Ascending aorta (tissue), 2 donors: Measurements from ENCODE around the gene JOSD1. TPM values are rescaled to one million over a fixed set of nuclear protein-coding genes. Genes with fewer than 3 reads are reported as not detected.

Source experiments
- DNase-seq, 2 donors: peaks; one replicate each; pipeline ENCODE4 v3.0.0-alpha.2; 2019; ENCODE audit warnings: low spot score in 2 of 2
- H3K27ac ChIP-seq, 2 donors: fragments of 200-600 bp; sonication (generic); one replicate each; pipeline ENCODE4 v1.5.1; 2016 to 2017; ENCODE audit warnings: mild to moderate bottlenecking in 1 of 2
- H3K27me3 ChIP-seq: fragments of 200-600 bp; sonication (generic); one replicate; pipeline ENCODE4 v1.5.1; 2017
- H3K36me3 ChIP-seq, 2 donors: fragments of 200-600 bp; sonication (generic); one replicate each; pipeline ENCODE4 v1.5.1; 2016
- H3K4me1 ChIP-seq, 2 donors: fragments of 200-600 bp; sonication (generic); one replicate each; pipeline ENCODE4 v1.5.1; 2016 to 2017; ENCODE audit warnings: mild to moderate bottlenecking in 1 of 2
- H3K4me3 ChIP-seq, 2 donors: fragments of 200-600 bp; sonication (generic); one replicate each; pipeline ENCODE4 v1.5.1; 2016 to 2017; ENCODE audit warnings: mild to moderate bottlenecking in 1 of 2
- H3K9me3 ChIP-seq, 2 donors: fragments of 200-600 bp; sonication (generic); one replicate each; pipeline ENCODE4 v1.5.1; 2016
- intact Hi-C: fragments of 100-400 bp; cut with DNase I; formaldehyde crosslinking; loops from one replicate; pipeline ENCODE4 v1.15.1; 2023
- total RNA-seq: library from RNA; depleted of rRNA; stranded (reverse); fragments of >200 nt; gene quantifications from one replicate; pipeline ENCODE4 v1.1.0, GENCODE V29; 2016
- TF ChIP-seq, protein P1 (sequence below), 3 experiments: fragments of 200-600 bp in 2 of 3; fragments of 450-650 bp in 1 of 3; sonication (generic) in 2 of 3; IDR thresholded peaks; one replicate each; pipeline ENCODE4 v1.5.1; 2016 to 2019; ENCODE audit warnings: antibody characterized with exemption in 3 of 3, mild to moderate bottlenecking in 1 of 3, moderate library complexity in 1 of 3

The JOSD1 gene
- total RNA-seq = 153 TPM

DNA sequence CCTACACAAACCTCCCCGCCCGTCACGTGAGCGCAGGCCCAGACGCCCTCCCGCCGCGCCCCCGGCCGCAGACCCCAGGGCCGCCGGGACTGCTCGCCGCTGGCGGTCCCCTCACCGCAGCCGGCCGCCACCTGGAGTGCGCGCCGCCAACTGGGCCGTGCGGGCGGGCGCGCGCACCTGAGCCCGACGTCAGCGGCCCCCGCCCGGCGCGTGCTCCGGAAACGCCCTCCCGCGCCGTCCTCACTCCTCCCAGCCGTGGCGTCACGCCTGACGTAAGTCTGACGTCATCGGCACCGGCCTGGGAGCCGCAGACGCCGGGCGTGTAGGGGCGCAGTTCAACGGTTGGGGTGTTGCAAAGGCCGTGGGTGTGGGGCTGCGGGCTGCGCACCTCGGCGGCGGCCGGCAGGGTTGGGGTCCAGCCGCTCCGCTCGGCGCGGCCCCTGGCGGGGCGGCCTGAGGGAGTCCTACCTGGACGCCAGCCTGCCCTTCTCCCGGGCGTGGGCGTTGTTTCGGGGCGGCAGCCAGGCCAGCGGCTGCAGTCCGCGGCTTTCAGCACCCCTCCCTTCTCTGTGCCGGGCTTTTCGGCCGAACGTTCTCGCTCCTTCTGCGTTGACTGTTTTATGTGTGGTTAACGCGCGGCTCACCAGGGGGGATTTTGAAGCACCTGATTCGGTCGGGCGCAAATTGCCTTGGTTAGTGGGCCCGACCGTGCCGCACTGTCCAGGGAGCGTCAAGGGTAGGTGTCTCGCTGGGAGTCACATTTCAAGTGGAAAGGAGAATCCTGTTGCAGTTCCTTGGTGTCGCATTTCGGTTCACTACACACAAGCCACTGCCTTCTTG lies at the start of gene JOSD1:
TSS of gene JOSD1 (minus strand) at position 155 of the 840 bp plus-strand sequence. CDS start 956 bp downstream, outside the sequence.
- DNase-seq = peak; percentile 69 to 96
- Histone ChIP-seq H3K27me3 (no peaks in the 10 kb centered on the region), H3K4me3 (peak within 1 kb of the TSS; percentile 70 to 78), H3K27ac (peak within 1 kb of the TSS; percentile 94 to 98), H3K36me3 (no peaks in the 10 kb centered on the region), H3K9me3 (no peaks in the 10 kb centered on the region), H3K4me1 (peaks cover 13 to 37% of the 10 kb centered on the region in 2 donors)
- intact Hi-C loops = loop anchor here (1.0 to 10.0 kb wide), 5 partner anchors 20 to 856 kb away; partner anchors contain the start of genes ANKRD54, DDX17, EIF3L and SUN2
- TF ChIP-seq, protein P1, sequence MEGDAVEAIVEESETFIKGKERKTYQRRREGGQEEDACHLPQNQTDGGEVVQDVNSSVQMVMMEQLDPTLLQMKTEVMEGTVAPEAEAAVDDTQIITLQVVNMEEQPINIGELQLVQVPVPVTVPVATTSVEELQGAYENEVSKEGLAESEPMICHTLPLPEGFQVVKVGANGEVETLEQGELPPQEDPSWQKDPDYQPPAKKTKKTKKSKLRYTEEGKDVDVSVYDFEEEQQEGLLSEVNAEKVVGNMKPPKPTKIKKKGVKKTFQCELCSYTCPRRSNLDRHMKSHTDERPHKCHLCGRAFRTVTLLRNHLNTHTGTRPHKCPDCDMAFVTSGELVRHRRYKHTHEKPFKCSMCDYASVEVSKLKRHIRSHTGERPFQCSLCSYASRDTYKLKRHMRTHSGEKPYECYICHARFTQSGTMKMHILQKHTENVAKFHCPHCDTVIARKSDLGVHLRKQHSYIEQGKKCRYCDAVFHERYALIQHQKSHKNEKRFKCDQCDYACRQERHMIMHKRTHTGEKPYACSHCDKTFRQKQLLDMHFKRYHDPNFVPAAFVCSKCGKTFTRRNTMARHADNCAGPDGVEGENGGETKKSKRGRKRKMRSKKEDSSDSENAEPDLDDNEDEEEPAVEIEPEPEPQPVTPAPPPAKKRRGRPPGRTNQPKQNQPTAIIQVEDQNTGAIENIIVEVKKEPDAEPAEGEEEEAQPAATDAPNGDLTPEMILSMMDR (IDR thresholded peaks at IDR 0.05) = peak in 1 of 3 experiments; percentile 18

DNA sequence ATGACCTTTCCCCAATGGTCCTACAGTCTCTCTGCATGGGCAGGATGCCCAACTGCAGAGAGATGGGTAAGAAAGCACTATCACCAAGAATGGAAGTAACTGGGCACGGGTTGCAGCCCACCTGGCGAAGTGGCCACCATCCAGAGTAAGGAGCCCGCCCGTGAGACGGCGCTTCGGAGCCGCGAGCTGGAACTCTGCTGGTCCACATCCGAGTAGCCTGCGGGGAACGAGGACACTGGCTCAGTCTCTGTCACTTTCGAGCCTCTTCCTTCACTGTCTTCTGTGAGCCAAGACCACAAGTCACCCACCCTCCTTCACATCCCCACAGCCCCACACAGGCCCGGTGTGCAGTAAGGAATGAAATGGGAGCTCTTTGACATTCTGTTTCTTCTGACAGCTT lies 49.4 kb upstream of the JOSD1 start:
- Histone ChIP-seq H3K27me3 (no peaks in the 10 kb centered on the region), H3K4me1 (peaks cover 10 to 17% of the 10 kb centered on the region in 2 donors), H3K9me3 (no peaks in the 10 kb centered on the region), H3K4me3 (no peak overlapping the region), H3K36me3 (peaks cover 81 to 84% of the 10 kb centered on the region in 2 donors), H3K27ac (peak overlapping the region; percentile 24 to 98)
- intact Hi-C loops = no loop called here
- no peak for DNase-seq
- TF ChIP-seq, protein P1 (IDR thresholded peaks at IDR 0.05) = no peak

DNA sequence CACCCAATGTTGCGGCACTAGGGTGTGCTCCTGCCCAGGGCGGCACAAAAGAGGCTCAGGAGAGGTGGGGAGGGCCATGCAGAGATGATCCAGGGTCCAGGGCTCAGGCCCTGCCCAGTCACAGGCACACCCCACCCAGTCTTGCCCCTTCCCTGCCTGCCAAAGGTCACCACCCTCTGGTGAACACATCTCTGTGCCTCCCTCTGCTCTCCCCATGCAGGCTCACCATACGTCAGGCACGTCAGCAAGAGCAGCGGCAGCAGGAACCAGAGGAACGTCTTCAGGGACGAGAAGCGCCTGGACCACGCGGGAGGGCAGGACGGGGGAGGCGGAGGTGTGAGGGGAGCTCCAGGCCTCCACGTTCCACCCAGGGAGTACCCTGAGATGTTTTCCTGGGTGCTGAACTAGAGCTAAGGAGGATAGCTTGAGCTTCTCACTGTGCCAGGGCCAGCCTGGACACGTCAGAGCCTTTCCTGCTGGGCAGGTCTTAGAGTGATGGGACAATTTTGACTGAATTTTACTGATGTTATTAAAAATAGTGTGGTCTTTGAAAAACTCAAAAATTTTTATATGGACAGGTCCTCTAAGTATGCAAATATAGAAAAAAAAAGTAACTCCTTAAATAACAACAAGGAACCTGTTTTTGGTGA lies 47.9 kb upstream of the JOSD1 start:
- H3K36me3 ChIP-seq = peaks cover 94 to 99% of the 10 kb centered on the region in 2 donors
- intact Hi-C loops = loop anchor here (2.0 kb wide), 1 partner anchor 40 kb away; no protein-coding TSS in a partner anchor
- no peaks in the 10 kb centered on the region for H3K27me3 ChIP-seq
- no peak overlapping the region for H3K27ac ChIP-seq
- H3K4me3 ChIP-seq = no peak overlapping the region
- no peak for DNase-seq
- H3K9me3 ChIP-seq = no peaks in the 10 kb centered on the region
- H3K4me1 ChIP-seq = peaks cover 10 to 13% of the 10 kb centered on the region in 2 donors
- TF ChIP-seq, protein P1 (IDR thresholded peaks at IDR 0.05) = no peak

DNA sequence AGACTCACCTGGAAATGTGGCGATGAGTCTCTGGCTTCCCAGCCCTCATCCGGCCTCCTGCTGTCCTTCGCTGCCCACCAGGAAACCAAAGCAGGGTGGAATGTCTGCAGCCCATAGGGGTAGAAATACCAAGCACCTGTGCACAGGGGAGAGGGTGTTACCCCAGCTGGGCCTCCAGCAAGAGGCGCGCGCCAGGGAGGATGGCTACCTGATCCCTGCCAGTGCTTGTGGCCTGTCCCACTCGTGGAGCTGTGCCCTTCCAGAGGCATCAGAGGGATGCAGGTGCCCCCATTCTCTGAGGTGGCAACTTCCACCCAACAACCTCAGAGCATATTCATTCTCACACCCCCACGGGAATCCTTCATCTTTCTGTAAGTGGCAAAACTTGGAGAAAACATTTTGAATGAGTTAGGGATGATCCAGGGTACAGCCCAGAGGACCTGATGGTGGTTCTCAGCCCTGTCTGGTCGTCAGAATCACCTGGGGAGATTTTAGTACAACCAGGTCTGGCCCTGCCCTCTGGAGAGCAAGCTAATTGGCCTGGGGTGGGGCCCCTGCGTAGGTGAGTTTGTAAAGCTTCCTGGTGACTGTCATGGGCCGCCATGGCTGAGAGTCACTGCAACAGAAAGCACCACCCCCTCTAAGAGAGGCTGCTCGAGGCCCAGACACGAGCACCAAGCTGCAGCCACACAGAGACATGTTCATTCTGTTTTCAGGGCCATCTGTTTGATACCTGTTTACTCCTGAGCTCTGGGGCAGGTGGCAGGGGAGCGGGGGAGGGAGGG lies 45.1 kb upstream of the JOSD1 start:
- intact Hi-C loops = no loop called here
- DNase-seq = no peak
- Histone ChIP-seq H3K4me3 (no peak overlapping the region), H3K27ac (no peak overlapping the region), H3K27me3 (no peaks in the 10 kb centered on the region), H3K36me3 (peaks cover 95 to 100% of the 10 kb centered on the region in 2 donors), H3K4me1 (no peaks in the 10 kb centered on the region), H3K9me3 (no peaks in the 10 kb centered on the region)
- TF ChIP-seq, protein P1 (IDR thresholded peaks at IDR 0.05) = no peak

DNA sequence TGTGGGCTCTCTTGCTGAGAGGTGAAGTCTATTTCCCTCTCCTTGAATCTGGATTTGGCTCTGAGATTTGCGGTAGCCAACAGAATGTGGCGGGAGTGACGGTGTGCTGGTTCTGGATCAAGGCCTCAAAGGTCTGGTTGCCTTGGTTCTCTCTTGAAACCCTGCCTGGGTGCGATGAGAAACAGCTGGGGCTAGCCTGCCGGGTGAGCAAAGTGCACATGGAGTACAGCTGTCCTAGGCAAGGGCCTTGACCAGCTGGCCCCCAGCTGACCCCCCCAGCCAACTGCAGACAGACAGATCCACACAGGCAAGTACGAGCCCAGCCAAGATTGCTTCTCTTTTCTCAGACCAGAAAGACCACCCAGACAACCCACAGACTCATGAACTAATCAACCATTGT lies 44.2 kb upstream of the JOSD1 start:
- no peaks in the 10 kb centered on the region for H3K27me3 ChIP-seq
- H3K27ac ChIP-seq = no peak overlapping the region
- intact Hi-C loops = no loop called here
- TF ChIP-seq, protein P1 (IDR thresholded peaks at IDR 0.05) = no peak
- no peak overlapping the region for H3K4me3 ChIP-seq
- DNase-seq = no peak
- H3K9me3 ChIP-seq = no peaks in the 10 kb centered on the region
- no peaks in the 10 kb centered on the region for H3K4me1 ChIP-seq
- H3K36me3 ChIP-seq = peaks cover 95 to 100% of the 10 kb centered on the region in 2 donors
